Breast epithelium (tissue), 4 donors: ENCODE measurements around the gene CLDN9. TPM values are rescaled to one million over a fixed set of nuclear protein-coding genes. Genes with fewer than 3 reads are reported as not detected.

Experiments used
- DNase-seq, 2 donors: peaks; one replicate each; pipeline ENCODE4 v3.0.0-alpha.2; 2019; ENCODE audit warnings: low spot score in 2 of 2
- H3K27ac ChIP-seq, 2 donors: fragments of 200-600 bp; sonication (generic) in 1 of 2; one replicate each; pipeline ENCODE4 v1.5.1; 2016 to 2019; ENCODE audit warnings: mild to moderate bottlenecking in 1 of 2
- H3K27me3 ChIP-seq, 2 donors: fragments of 200-600 bp; sonication (generic) in 1 of 2; one replicate each; pipeline versions ENCODE4 v1.5.1 to v1.6.0; 2017 to 2019; ENCODE audit warnings: control low read depth in 1 of 2, mild to moderate bottlenecking in 1 of 2
- H3K36me3 ChIP-seq: fragments of 200-600 bp; one replicate; pipeline ENCODE4 v1.5.1; 2019
- H3K4me1 ChIP-seq, 2 donors: fragments of 200-600 bp; sonication (generic); one replicate each; pipeline ENCODE4 v1.5.1; 2016 to 2019; ENCODE audit warnings: control low read depth in 1 of 2
- H3K4me3 ChIP-seq, 3 donors: fragments of 200-600 bp; sonication (generic); 1 replicate in 2 of 3; 2 replicates in 1 of 3; pipeline ENCODE4 v1.5.1; 2016 to 2019; ENCODE audit warnings: mild to moderate bottlenecking in 3 of 3, moderate library complexity in 2 of 3
- H3K9me3 ChIP-seq, 2 donors: fragments of 200-600 bp; sonication (generic) in 1 of 2; one replicate each; pipeline ENCODE4 v1.5.1; 2016 to 2019; ENCODE audit warnings: control low read depth in 1 of 2
- POLR2A ChIP-seq: fragments of 450-650 bp; IDR thresholded peaks from one replicate; pipeline ENCODE4 v1.6.1; 2016; ENCODE audit warnings: antibody characterized with exemption, mild to moderate bottlenecking, moderate library complexity
- POLR2AphosphoS5 ChIP-seq, 3 donors: sonication (generic); formaldehyde crosslinking; IDR thresholded peaks; one replicate each; pipeline ENCODE4 v1.6.1; 2017; ENCODE audit warnings: antibody characterized with exemption in 3 of 3
- intact Hi-C: fragments of 100-400 bp; cut with DNase I; formaldehyde crosslinking; loops from one replicate; pipeline ENCODE4 v1.15.1; 2023; ENCODE audit warnings: low total_unique reads
- total RNA-seq, 3 donors: library from RNA; depleted of rRNA; stranded (reverse); fragments of >200 nt; gene quantifications; one replicate each; pipeline ENCODE4 v1.1.0, GENCODE V29; 2016
- TF ChIP-seq, protein P1 (sequence below), 3 donors: fragments of 450-650 bp; IDR thresholded peaks; one replicate each; pipeline ENCODE4 v1.5.1; 2016 to 2017; ENCODE audit warnings: antibody characterized with exemption in 3 of 3, mild to moderate bottlenecking in 3 of 3, moderate library complexity in 3 of 3

The CLDN9 gene
- total RNA-seq, 3 donors from 2014 or later = 0.15 TPM; not detected in 2

DNA sequence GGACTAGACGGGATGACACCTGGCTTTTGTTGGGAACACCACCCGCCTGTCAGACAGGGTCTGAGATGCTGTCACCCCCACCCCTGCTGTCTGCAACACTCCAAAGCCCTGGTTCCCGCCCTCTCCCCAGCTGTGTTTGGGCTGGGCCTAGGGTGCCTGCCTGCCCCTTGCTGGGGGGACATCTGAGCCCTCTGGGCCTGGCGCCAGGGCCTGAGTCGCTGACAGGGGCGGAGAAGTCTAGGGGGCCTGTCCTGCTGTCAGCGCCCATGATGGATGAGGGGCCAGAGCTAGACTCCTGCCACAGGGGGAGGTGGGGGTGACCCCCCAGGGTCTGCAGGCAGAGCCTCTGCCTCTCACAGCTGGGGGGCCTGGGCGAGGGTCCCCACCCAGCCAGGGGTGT lies 24.9 kb upstream of the CLDN9 start:
- peaks cover 0 to 3% of the 10 kb centered on the region in 2 donors for H3K27me3 ChIP-seq
- intact Hi-C loops = no loop called here
- H3K36me3 ChIP-seq = no peaks in the 10 kb centered on the region
- DNase-seq = no peak
- H3K4me3 ChIP-seq = no peak overlapping the region
- no peaks in the 10 kb centered on the region for H3K9me3 ChIP-seq
- TF ChIP-seq POLR2AphosphoS5 (IDR thresholded peaks at IDR 0.05) (no peak), POLR2A (no peak)
- TF ChIP-seq, protein P1, sequence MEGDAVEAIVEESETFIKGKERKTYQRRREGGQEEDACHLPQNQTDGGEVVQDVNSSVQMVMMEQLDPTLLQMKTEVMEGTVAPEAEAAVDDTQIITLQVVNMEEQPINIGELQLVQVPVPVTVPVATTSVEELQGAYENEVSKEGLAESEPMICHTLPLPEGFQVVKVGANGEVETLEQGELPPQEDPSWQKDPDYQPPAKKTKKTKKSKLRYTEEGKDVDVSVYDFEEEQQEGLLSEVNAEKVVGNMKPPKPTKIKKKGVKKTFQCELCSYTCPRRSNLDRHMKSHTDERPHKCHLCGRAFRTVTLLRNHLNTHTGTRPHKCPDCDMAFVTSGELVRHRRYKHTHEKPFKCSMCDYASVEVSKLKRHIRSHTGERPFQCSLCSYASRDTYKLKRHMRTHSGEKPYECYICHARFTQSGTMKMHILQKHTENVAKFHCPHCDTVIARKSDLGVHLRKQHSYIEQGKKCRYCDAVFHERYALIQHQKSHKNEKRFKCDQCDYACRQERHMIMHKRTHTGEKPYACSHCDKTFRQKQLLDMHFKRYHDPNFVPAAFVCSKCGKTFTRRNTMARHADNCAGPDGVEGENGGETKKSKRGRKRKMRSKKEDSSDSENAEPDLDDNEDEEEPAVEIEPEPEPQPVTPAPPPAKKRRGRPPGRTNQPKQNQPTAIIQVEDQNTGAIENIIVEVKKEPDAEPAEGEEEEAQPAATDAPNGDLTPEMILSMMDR (IDR thresholded peaks at IDR 0.05) = no peak
- H3K4me1 ChIP-seq = peaks cover 0 to 6% of the 10 kb centered on the region in 2 donors
- no peak overlapping the region for H3K27ac ChIP-seq

DNA sequence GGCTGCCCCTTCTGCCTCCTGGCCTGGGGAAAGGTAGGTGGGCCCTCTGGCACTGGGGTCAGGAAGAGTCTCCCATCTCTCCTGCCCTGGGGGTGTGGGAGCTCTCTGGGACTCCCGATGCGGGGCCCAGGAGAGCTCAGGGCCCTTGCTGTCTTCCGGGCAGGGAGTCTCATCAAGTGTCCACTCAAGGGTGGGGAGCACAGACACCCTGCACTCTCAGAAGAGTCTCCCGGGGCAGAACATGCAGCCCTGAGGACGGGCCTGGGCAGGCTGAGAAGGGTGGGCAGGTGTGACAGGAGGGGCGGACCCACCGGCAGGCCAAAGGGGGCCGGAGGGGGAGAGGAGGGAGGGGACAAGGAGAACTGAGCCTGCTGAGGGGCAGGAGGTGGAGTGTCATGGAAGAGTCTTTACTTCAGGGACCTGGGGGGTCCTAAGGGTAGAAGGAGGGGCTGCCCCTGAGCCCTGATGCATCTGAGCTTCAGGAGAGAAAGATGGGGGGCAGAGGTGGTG lies 24.1 kb upstream of the CLDN9 start:
- Histone ChIP-seq H3K27ac (no peak overlapping the region), H3K36me3 (no peaks in the 10 kb centered on the region), H3K4me1 (peaks cover 0 to 4% of the 10 kb centered on the region in 2 donors), H3K9me3 (no peaks in the 10 kb centered on the region), H3K27me3 (peaks cover 0 to 3% of the 10 kb centered on the region in 2 donors), H3K4me3 (no peak overlapping the region)
- TF ChIP-seq, protein P1 (IDR thresholded peaks at IDR 0.05) = no peak
- TF ChIP-seq POLR2A = no peak
- TF ChIP-seq POLR2AphosphoS5 (IDR thresholded peaks at IDR 0.05) = no peak
- DNase-seq = no peak
- intact Hi-C loops = no loop called here

DNA sequence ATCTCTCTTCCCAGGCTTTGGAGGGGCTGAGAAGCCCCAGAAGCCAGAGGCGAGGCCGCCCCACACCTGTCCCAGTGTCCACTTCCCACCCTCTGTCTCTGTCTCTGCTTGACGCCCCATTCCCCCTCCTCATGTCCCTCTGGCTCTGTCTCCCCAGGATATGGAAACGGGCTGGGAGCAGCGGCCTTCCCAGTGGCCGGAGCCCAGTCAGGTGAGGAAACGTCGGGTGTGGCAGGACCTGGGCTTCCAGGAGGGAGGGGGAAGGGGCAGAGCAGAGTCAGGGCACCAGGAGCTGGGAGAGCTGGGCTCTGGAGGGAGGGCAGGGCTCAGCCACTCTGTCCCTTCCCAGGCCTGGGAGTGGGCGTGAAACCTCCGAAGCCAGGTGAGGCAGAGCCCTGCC lies 21.8 kb upstream of the CLDN9 start:
- H3K27me3 ChIP-seq = peaks cover 0 to 3% of the 10 kb centered on the region in 2 donors
- H3K4me3 ChIP-seq = no peak overlapping the region
- H3K36me3 ChIP-seq = no peaks in the 10 kb centered on the region
- H3K27ac ChIP-seq = no peak overlapping the region
- DNase-seq = no peak
- no peaks in the 10 kb centered on the region for H3K4me1 ChIP-seq
- no peaks in the 10 kb centered on the region for H3K9me3 ChIP-seq
- intact Hi-C loops = no loop called here
- TF ChIP-seq, protein P1 (IDR thresholded peaks at IDR 0.05) = no peak
- TF ChIP-seq POLR2A (no peak), POLR2AphosphoS5 (IDR thresholded peaks at IDR 0.05) (no peak)

DNA sequence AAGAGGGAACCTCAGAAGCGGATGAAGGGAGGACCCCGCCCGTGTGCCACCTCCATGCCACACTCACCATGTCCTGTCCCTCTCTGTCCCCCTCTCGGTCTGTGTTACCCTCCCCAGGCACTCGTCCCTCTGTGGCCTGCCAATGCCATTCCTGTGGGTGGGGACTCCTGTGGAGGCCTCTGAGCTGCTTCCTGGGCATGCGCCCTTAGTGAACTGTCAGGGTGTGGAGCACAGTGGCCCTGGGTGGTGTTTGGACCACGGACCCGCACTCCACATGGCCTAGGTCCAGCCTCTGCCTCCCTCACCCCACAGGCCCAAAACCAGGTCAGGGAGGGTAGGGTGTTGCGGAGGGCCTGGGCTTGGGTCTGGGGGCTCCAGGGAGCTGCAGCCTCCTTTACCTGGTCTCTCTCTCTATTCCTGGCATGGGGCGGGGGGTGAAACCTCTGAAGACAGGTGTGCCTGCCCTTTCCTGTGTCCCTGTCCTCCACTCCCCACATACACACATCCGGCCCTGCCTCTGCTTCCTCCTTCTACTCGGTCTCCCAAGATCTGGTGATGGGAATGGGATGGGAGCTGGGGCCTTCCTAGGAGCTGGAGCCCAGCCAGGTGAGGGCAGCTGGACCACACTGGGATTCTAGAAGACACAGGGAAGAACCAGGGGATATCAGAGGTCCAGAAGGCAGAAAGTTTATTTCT lies 21.0 kb upstream of the CLDN9 start:
- Histone ChIP-seq H3K9me3 (no peaks in the 10 kb centered on the region), H3K36me3 (no peaks in the 10 kb centered on the region), H3K4me3 (no peak overlapping the region), H3K4me1 (no peaks in the 10 kb centered on the region), H3K27me3 (peaks cover 0 to 3% of the 10 kb centered on the region in 2 donors), H3K27ac (no peak overlapping the region)
- DNase-seq = no peak
- TF ChIP-seq POLR2AphosphoS5 (IDR thresholded peaks at IDR 0.05) (no peak), POLR2A (no peak)
- TF ChIP-seq, protein P1 (IDR thresholded peaks at IDR 0.05) = no peak
- intact Hi-C loops = no loop called here

DNA sequence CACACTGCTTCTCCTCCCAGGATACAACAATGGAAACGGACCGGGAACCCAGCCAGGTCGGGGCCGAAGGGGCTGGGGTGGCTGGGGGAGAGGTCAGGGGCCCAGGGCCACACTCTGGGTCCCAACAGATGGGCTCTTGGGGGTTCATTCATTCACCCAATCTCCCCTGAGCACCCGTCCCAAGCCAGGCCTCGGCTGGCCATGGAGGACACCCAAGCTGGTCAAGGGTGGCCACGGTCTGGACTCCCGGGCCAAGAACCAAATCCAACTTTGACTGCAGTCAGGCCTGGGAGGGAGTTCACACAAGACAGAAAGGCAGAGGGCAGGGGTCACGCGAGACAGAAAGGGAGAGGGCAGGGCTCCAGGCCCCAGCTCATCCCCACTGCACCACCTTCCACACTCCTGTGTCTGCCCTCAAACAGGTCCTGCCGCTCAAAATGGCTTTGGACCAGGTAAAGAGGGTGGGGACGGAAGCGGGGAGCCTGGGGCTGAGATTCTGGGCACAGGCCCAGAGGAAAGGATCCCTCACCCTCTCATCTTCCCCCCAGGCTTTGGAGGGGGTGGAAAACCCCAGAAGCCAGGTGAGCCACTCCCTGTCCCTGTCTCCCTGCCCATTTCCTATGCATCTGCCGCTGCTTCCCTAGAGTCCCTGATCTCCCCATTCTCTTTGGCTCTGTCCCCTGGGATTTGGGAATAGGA lies 20.2 kb upstream of the CLDN9 start:
- TF ChIP-seq, protein P1 (IDR thresholded peaks at IDR 0.05) = no peak
- TF ChIP-seq POLR2AphosphoS5 (IDR thresholded peaks at IDR 0.05) (no peak), POLR2A (no peak)
- no peaks in the 10 kb centered on the region for H3K9me3 ChIP-seq
- no peaks in the 10 kb centered on the region for H3K4me1 ChIP-seq
- peak overlapping the region in 1 of 2 donors; percentile 21 for H3K27ac ChIP-seq
- no peak overlapping the region for H3K4me3 ChIP-seq
- H3K27me3 ChIP-seq = peaks cover 0 to 3% of the 10 kb centered on the region in 2 donors
- H3K36me3 ChIP-seq = no peaks in the 10 kb centered on the region
- intact Hi-C loops = no loop called here
- DNase-seq = peak in 1 of 2 donors; percentile 51
